CD4-positive, alpha-beta T cell treated with Interleukin-12 subunit alpha and Interleukin-12 subunit beta, for 1 hour (primary cell): ENCODE measurements around the gene CELA2A.
A peak's percentile ranks its signal among the peaks of the same experiment; 100 is the strongest.
"Not testable (repeated sequence)": the region's sequence is repeated elsewhere in the genome, so short reads cannot be mapped to it uniquely, and the experiment has no call there.

ENCODE experiments used
- DNase-seq: peaks from one replicate; pipeline ENCODE4 v3.0.0-alpha.2; 2020

CELA2A gene

GRCh38 chr1:15504436-15504835 lies 47.9 kb downstream of the CELA2A start:
- DNase-seq = no peak

- no peak for DNase-seq
Observed at GRCh38 chr1:15506831-15507230, 50.3 kb downstream of the CELA2A start.

GRCh38 chr1:15507278-15507677 lies 50.7 kb downstream of the CELA2A start:
- DNase-seq = no peak

- DNase-seq = no peak
Observed at GRCh38 chr1:15508700-15509487, 52.4 kb downstream of the CELA2A start.

GRCh38 chr1:15509586-15509985 lies 53.1 kb downstream of the CELA2A start:
- DNase-seq = no peak

- DNase-seq = no peak
Observed at GRCh38 chr1:15510611-15511405, 54.3 kb downstream of the CELA2A start.

- DNase-seq = no peak
Observed at GRCh38 chr1:15513192-15513591, 56.7 kb downstream of the CELA2A start.

GRCh38 chr1:15513919-15514318 lies 57.4 kb downstream of the CELA2A start:
- no peak for DNase-seq

- not testable (repeated sequence) for DNase-seq
Observed at GRCh38 chr1:15514557-15514956, 58.0 kb downstream of the CELA2A start.

- DNase-seq = peak; percentile 7
Observed at GRCh38 chr1:15515022-15515663, 58.6 kb downstream of the CELA2A start.

- DNase-seq = no peak
Observed at GRCh38 chr1:15519625-15520024, 63.1 kb downstream of the CELA2A start.

- peak; percentile 2 for DNase-seq
Observed at GRCh38 chr1:15521206-15521906, 64.8 kb downstream of the CELA2A start.
